HG03196 (cell line): ENCODE measurements around the gene DNAJC2.
A peak's percentile ranks its signal among the peaks of the same experiment; 100 is the strongest.
"Not testable (repeated sequence)": the region's sequence is repeated elsewhere in the genome, so short reads cannot be mapped to it uniquely, and the experiment has no call there.

Experiments
- ATAC-seq: cut with Tn5 transposase; IDR thresholded peaks from one replicate; pipeline ENCODE4 v1.9.1; 2021; ENCODE audit not compliant: unreplicated experiment

Gene DNAJC2

DNA sequence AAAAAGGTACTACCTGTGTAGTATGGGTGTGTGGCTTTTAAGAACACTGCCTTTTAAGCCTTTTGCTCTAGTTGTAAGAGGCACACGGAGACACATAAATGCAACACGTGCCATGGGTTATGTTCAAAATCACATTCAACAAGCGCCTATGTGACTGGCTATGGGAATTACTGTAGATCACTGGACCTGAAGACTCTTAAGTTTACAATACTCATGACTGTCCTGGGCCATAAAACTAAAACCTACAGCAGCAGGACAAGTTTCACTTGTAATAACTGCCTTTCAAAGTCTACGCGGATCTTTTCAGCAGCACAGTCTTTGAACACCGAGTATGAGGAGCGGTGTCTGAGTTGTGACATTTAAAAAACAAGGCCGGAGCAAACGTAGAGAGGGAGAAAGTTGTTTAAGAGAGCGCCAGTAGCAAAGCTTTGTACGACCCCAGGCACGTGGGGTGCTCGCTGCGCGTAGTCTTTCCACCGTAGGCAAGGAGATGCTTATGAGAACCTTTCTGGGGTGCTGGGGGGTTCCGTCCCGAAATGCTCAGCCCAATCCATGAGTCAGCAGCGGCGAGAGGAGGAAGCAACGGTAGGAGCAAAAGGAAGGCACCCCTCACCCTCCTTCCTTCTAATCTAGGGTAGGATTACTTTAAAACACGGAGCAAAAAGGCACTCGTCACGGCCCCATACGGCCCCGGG is 662 bp downstream of the DNAJC2 start:
- ATAC-seq: peak; percentile 7

DNA sequence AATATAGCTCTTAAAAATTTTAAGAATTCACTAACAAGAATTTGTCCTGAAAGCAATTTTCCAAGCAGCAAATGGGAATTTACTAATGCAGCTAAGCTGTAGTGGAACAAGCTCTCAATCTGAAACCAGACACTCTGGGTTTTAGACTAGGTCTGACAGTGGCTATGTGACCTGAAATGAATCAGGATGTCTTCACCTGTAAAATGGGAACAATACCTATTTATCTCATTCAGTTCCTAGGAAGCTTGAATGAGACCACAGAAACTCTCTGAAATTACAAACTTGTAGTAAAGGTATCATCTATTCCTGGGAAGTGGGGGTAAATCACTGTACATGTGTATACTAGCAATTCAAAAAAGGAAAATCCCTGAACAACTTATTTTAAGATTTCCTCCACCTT is 1.2 kb downstream of the DNAJC2 start:
- ATAC-seq: no peak

- no peak for ATAC-seq
Measured at GRCh38 chr7:103341466-103341865, 3.1 kb downstream of the DNAJC2 start.

DNA sequence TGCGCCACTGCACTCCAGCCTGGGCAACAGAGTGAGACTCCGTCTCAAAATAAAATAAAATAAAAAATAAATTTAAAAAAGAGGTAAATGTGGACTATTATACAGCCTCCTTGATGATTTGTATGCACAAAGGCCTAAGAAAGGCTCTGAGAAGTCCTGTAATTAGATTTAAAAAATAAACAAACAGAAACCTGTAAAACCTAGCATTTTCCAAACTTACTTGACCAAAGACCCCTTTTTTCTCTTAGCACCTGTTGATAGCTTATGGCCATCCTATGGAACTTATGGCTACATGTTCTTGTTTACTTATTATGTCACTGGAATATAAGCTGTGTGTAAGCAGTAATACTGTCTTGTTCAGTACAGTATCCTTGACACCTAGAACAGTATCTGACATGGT is 5.7 kb downstream of the DNAJC2 start:
- ATAC-seq: no peak

DNA sequence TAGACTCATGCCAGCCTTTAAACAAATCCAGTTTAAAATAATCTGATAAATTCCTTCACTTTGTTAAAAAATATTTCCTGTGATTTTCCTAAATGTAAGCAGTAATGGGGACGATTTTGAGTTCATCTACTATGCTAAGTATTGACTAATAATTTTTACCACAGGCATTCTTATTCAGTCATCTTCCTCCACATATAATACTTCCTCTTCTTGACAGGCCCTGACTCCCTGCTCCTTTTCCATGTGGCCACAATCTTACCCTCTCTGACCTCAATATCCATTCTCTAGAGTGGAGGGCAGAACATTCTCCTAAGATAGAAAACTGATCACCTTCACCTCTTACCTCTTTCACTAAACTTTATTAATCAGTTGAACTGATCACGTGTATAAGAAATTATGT is 7.8 kb downstream of the DNAJC2 start:
- ATAC-seq: no peak

DNA sequence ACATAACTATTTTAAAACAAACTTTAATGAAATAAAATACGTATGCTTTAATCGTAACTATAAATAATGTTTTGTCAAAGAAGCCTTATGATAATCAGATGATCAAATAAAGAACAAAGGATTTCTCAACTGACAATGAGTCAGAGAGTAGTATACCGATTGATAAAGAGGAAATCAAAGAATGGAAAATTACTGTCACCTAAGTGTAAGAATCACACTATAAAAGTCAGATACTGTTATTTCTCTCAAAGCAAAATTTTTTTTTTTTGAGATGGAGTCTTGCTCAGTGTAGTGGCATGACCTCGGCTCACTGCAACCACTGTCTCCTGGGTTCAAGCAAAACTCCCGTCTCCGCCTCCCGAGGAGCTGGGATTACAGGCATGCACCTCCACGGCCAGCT is 18.8 kb downstream of the DNAJC2 start:
- ATAC-seq: no peak

GRCh38 chr7:103317009-103317408 is 27.6 kb downstream of the DNAJC2 start:
- no peak for ATAC-seq

DNA sequence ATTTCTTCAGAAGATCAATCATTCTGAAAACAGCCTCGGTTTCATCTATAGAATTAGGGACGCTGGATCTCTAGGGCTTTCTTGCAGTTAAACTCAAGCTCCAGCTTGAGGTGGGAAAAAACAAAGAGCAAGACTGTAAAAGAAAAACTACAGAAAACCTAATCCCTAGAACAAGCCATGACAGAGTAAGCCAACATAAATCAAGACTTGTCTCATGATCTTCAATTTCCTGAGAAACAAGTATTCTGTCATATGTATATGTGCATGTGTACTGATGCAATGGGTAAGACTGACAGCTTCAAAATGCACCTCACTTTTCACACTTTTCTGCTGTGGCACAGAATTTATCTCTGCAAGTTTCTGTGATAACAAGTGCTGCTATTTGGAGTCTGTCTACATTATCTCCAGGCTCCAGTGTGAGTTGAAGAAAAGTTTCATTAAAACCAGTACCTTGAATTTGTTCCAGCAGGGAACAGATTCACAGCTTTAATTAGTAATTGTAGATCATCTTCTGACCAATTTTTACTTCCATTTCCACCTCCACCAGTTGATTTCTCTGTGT is 28.1 kb downstream of the DNAJC2 start:
- no peak for ATAC-seq

DNA sequence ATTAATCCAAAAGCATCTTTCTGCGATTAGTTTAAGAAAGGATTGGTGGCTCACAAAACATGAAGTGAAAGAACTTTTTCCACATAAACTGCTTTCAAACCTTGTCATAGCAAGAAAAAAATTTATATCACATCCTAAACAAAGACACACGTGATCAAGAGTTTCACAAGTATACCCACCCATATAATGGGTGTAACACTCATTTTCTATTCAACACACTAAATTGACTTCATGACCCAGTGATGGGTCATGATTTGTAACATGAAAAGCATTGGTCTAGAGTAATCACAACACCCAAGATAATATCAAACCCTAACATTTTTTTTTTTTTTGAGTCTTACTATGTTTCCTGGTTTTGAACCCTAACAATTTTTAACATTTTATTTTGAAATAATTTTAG is 29.7 kb downstream of the DNAJC2 start:
- no peak for ATAC-seq

GRCh38 chr7:103307503-103308231 is 36.9 kb downstream of the DNAJC2 start:
- ATAC-seq: no peak

- no peak for ATAC-seq
Measured at GRCh38 chr7:103301441-103301840, 43.1 kb downstream of the DNAJC2 start.

DNA sequence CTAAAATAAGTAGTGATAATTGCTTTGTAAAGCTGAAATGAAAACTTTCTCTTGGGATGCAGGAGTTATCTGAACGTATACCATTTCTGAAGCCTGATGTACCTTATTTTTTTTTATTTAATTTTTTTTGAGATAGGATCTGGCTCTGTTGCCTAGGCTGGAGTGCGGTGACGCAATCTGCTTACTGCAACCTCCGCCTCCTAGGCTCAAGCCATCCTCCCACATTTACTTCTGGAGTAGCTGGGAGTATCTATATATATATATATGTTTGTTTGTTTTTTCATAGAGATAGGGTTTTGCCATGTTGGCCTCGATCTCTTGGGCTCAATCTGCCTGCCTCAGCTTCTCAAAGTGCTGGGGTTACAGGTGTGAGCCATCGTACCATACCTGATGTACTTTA is 44.9 kb downstream of the DNAJC2 start:
- ATAC-seq: no peak

GRCh38 chr7:103297837-103298179 is 46.8 kb downstream of the DNAJC2 start:
- ATAC-seq: no peak

- peak; percentile 95 for ATAC-seq
Measured at GRCh38 chr7:103296901-103297836, 47.4 kb downstream of the DNAJC2 start, which contains the start of gene PMPCB. Gene PMPCB, plus strand, starts transcription at chr7:103297435. Its CDS starts 25 bp downstream, at chr7:103297460.

GRCh38 chr7:103293526-103293925 is 51.0 kb downstream of the DNAJC2 start:
- ATAC-seq: no peak

GRCh38 chr7:103292122-103292521 is 52.4 kb downstream of the DNAJC2 start:
- no peak for ATAC-seq

GRCh38 chr7:103282802-103283427 is 61.7 kb downstream of the DNAJC2 start:
- ATAC-seq: not testable (repeated sequence)

GRCh38 chr7:103280803-103281155 is 63.8 kb downstream of the DNAJC2 start:
- peak; percentile 10 for ATAC-seq

DNA sequence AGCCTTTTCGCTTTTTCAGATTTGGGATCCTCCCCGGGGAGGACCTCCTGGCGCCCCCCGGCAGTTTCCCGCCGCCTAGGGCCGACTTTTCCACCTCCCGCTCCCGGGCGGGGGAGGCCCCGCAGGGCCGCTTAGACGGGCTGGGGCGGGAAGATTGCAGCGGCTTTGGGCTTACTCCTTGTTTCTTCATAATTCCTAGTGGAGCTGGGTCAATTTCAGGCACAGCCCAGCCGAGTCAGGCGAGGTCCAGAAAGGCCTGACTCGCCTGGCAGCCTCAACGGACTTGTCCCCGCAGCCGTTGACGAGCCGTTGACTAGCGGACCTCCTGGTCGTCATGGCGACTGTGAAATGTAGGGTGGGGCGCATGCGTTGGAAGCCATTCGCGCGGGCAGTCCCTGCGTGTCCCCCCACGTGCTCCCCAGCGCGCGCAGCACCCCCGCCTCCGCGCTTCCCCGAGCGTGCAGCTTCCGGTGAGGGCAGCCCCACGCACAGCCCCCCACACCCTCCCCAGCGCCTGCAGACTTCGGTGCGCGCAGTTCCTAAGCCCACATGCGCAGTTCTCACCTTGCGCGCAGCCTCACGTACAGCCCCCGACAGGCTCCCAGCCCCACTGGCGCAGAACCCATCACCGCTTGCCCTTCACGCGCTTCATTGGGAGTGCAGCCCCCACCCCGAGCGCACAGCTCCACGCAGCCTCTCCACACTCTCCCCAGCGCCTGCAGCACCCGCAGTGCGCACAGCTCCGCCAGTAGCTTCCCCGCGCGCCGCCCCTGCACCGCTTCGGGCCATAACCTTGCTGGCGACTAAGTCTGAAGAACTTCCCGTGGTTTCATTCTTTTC is 64.4 kb downstream of the DNAJC2 start:
- ATAC-seq: peak; percentile 97

- ATAC-seq: peak; percentile 32
Measured at GRCh38 chr7:103279636-103279962, 65.0 kb downstream of the DNAJC2 start.
